ENCODE results near the gene CD8A. TPM values are rescaled to one million over a fixed set of nuclear protein-coding genes. Genes with fewer than 3 reads are reported as not detected.

CD8A gene
- total RNA-seq, 2 experiments from 2014 or later, result 419 to 432 TPM

DNA sequence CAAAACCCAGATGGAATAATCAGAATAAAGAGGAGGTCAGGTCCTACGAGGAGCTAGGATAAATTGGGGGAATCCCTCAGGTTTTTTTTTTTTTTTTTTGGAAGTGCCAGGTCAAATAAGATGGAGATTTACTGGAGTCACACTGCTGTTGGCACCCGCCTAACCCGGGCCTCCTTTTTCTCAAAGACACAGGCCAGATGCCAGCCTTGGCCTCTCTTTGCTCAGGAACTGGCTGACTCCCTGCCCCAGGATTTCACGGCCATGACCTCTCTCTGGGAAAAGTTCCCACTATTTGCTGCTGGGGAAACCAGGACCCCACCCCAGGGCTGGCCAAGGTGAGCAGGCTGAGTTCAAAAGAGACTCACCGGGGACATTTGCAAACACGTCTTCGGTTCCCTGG lies 2.5 kb downstream of the CD8A start:
- intact Hi-C loops (cut with micrococcal nuclease), result no loop called here
- TF ChIP-seq, protein P1, sequence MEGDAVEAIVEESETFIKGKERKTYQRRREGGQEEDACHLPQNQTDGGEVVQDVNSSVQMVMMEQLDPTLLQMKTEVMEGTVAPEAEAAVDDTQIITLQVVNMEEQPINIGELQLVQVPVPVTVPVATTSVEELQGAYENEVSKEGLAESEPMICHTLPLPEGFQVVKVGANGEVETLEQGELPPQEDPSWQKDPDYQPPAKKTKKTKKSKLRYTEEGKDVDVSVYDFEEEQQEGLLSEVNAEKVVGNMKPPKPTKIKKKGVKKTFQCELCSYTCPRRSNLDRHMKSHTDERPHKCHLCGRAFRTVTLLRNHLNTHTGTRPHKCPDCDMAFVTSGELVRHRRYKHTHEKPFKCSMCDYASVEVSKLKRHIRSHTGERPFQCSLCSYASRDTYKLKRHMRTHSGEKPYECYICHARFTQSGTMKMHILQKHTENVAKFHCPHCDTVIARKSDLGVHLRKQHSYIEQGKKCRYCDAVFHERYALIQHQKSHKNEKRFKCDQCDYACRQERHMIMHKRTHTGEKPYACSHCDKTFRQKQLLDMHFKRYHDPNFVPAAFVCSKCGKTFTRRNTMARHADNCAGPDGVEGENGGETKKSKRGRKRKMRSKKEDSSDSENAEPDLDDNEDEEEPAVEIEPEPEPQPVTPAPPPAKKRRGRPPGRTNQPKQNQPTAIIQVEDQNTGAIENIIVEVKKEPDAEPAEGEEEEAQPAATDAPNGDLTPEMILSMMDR (IDR thresholded peaks at IDR 0.05), result no peak
- CTCF ChIA-PET, result interaction anchor here (0.8 to 1.4 kb wide), 4 partner anchors 17 to 23 kb away, joined by 3 to 4 read pairs (median 4); no protein-coding TSS in a partner anchor
- H3K4me1 Mint-ChIP-seq (ENCODE audit: low read depth), result peaks cover 48% of the 10 kb centered on the region
- ATAC-seq (no peak), DNase-seq (peak; percentile 36)
- H3K36me3 Mint-ChIP-seq (ENCODE audit: low read depth), result peaks cover 71% of the 10 kb centered on the region
- POLR2A ChIA-PET, result interaction anchor here (0.7 to 3.7 kb wide), 10 partner anchors 9 to 73 kb away, joined by 3 to 124 read pairs (median 4); partner anchors contain the start of gene CD8B
- H3K9me3 Mint-ChIP-seq, result no peaks in the 10 kb centered on the region
- H3K4me3 Mint-ChIP-seq, result peak overlapping the region; percentile 96
- no peaks in the 10 kb centered on the region for H3K27me3 Mint-ChIP-seq
- H3K27ac Mint-ChIP-seq, result peak overlapping the region; percentile 96

DNA sequence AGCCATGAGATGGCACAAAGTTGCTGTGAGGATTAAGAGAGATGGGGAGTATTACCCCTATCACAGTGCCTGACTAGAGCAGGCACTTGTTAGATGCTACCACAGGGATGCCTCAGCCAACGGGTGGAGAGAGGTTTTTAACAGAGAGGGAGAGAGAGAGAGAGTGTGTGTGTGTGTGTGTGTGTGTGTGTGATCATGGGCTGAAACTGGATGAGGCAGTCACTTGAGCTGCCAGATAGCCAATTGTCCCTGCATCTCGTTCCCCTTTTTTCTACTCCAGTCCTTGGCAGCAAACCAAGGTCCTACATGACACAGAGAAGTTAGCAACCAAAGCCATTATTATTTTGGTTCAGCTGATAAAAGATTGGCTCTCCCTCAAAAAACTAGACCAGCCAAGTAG lies 3.0 kb downstream of the CD8A start:
- Mint-ChIP-seq H3K4me3 (peak overlapping the region; percentile 96), H3K4me1 (ENCODE audit: low read depth) (peaks cover 47% of the 10 kb centered on the region), H3K27me3 (no peaks in the 10 kb centered on the region), H3K9me3 (no peaks in the 10 kb centered on the region), H3K27ac (peak overlapping the region; percentile 96), H3K36me3 (ENCODE audit: low read depth) (peaks cover 69% of the 10 kb centered on the region)
- peak; percentile 3 for ATAC-seq
- TF ChIP-seq, protein P1 (IDR thresholded peaks at IDR 0.05), result no peak
- POLR2A ChIA-PET, result interaction anchor here (0.7 to 3.7 kb wide), 11 partner anchors 10 to 74 kb away, joined by 3 to 124 read pairs (median 4); partner anchors contain the start of gene CD8B
- intact Hi-C loops (cut with micrococcal nuclease), result no loop called here
- CTCF ChIA-PET, result interaction anchor here (0.8 to 1.4 kb wide), 4 partner anchors 18 to 23 kb away, joined by 3 to 4 read pairs (median 4); no protein-coding TSS in a partner anchor
- DNase-seq, result peak; percentile 77

DNA sequence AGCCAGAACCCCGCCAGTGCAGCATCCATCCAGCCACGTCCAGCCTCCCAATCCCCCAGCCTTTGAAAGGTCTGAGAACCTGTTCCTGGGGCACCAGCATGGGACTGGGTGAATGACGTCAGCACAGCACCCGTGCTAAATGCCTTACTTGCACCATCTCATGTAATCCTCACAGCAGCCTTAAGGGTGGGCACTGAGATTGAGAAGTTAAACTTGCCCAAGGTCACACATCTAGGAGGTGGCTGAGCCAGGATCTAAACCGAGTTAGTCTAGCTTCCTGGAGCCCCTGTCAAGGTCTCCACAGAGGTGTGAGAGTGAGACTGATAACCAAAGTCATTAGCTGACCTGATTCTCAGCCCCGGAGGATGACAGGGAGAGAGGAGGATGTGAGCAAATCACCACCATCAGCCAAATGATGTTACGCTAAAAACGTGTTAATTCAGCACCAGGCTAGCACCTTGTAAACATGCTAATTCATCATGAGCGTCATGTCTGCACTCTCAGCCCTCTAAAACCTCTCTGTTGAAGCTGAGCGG lies 4.6 kb downstream of the CD8A start:
- peak overlapping the region; percentile 96 for H3K27ac Mint-ChIP-seq
- no peaks in the 10 kb centered on the region for H3K9me3 Mint-ChIP-seq
- intact Hi-C loops (cut with micrococcal nuclease), result no loop called here
- H3K36me3 Mint-ChIP-seq (ENCODE audit: low read depth), result peaks cover 71% of the 10 kb centered on the region
- DNase-seq, result peak; percentile 87
- CTCF ChIA-PET, result interaction anchor here (0.8 to 8.8 kb wide), 9 partner anchors 9 to 39 kb away, joined by 3 to 123 read pairs (median 4); no protein-coding TSS in a partner anchor
- no peaks in the 10 kb centered on the region for H3K27me3 Mint-ChIP-seq
- peaks cover 59% of the 10 kb centered on the region for H3K4me1 Mint-ChIP-seq (ENCODE audit: low read depth)
- H3K4me3 Mint-ChIP-seq, result peak overlapping the region; percentile 96
- POLR2A ChIA-PET, result interaction anchor here (0.7 to 3.7 kb wide), 12 partner anchors 8 to 345 kb away, joined by 3 to 124 read pairs (median 4); partner anchors contain the start of gene KDM3A
- TF ChIP-seq, protein P1 (IDR thresholded peaks at IDR 0.05), result no peak
- peak; percentile 62 for ATAC-seq

DNA sequence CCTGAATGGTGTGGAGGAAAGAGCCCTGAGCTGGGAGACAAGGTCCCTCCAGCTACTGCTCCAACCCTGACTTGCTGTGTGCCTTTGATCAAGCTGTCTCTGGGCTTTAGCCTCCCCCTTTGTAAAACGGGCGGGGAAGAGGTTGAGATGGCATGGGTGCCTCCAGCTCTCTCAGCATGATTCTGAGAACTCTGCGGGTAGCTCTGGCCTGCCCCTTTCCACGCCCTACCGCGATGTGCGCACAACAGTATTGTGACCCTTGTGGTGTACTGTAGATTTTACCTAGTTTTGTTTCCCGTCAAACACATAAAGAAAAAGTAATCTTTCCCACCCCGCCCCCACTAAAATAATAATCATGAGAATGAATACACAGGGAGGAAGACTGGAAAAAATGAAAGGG lies 5.3 kb downstream of the CD8A start:
- DNase-seq, result peak; percentile 95
- Mint-ChIP-seq H3K36me3 (ENCODE audit: low read depth) (peaks cover 67% of the 10 kb centered on the region), H3K27me3 (no peaks in the 10 kb centered on the region), H3K4me1 (ENCODE audit: low read depth) (peaks cover 61% of the 10 kb centered on the region), H3K27ac (peak overlapping the region; percentile 96), H3K9me3 (no peaks in the 10 kb centered on the region), H3K4me3 (peak overlapping the region; percentile 96)
- ChIA-PET POLR2A (interaction anchor here (0.7 to 3.7 kb wide), 11 partner anchors 9 to 344 kb away, joined by 3 to 124 read pairs (median 4); partner anchors contain the start of gene KDM3A), CTCF (interaction anchor here (1.0 to 8.8 kb wide), 8 partner anchors 9 to 40 kb away, joined by 3 to 123 read pairs (median 4); no protein-coding TSS in a partner anchor)
- intact Hi-C loops (cut with micrococcal nuclease), result no loop called here
- TF ChIP-seq, protein P1 (IDR thresholded peaks at IDR 0.05), result no peak
- peak; percentile 75 for ATAC-seq

Data from activated CD8-positive, alpha-beta T cell treated with anti-CD3 and anti-CD28 coated beads for 36 hours (primary cell).